Neural cell (in vitro differentiated cells): ENCODE measurements around the gene WNT7B. TPM values are rescaled to one million over a fixed set of nuclear protein-coding genes. Genes with fewer than 3 reads are reported as not detected.

Experiments used
- H2AFZ ChIP-seq: fragments of 200-600, 300-800 bp; sonication (generic), shearing (Covaris generic); 2 replicates; pipeline ENCODE4 v1.6.0; 2014; ENCODE audit warnings: low read depth, mild to moderate bottlenecking, antibody characterized with exemption, low read length, moderate library complexity
- H3F3A ChIP-seq: fragments of 200-600 bp; shearing (Covaris generic); 2 replicates; pipeline ENCODE4 v1.6.1; 2016; ENCODE audit warnings: mild to moderate bottlenecking, moderate library complexity, mixed read lengths, antibody characterized with exemption, low read length; ENCODE audit not compliant: insufficient read depth, poor library complexity, severe bottlenecking
- H3K27ac ChIP-seq: fragments of 200-600, 300-800 bp; sonication (generic), shearing (Covaris generic); 2 replicates; pipeline ENCODE4 v1.5.1; 2014; ENCODE audit warnings: mild to moderate bottlenecking, low read length, moderate library complexity
- H3K27me3 ChIP-seq: fragments of 300-800, 200-600 bp; sonication (generic), shearing (Covaris generic); 2 replicates; pipeline ENCODE4 v1.6.0; 2014; ENCODE audit warnings: mild to moderate bottlenecking, low read depth, low read length, moderate library complexity; ENCODE audit not compliant: insufficient read depth
- H3K36me3 ChIP-seq: fragments of 300-800, 200-600 bp; sonication (generic), shearing (Covaris generic); 2 replicates; pipeline ENCODE4 v1.5.1; 2014; ENCODE audit warnings: mild to moderate bottlenecking, antibody characterized with exemption, low read length, moderate library complexity; ENCODE audit not compliant: insufficient read depth
- H3K4me2 ChIP-seq: fragments of 300-800, 200-600 bp; sonication (generic), shearing (Covaris generic); 2 replicates; pipeline ENCODE4 v1.6.0; 2014; ENCODE audit warnings: mild to moderate bottlenecking, low read length
- H3K4me3 ChIP-seq: fragments of 300-800, 200-600 bp; sonication (generic), shearing (Covaris generic); 2 replicates; pipeline ENCODE4 v1.5.1; 2014; ENCODE audit warnings: mild to moderate bottlenecking, low read length, moderate library complexity
- H3K79me2 ChIP-seq: fragments of 200-600 bp; shearing (Covaris generic); replicated peaks from 2 replicates; pipeline ENCODE4 v1.6.0; 2014; ENCODE audit warnings: mild to moderate bottlenecking, low read length, moderate library complexity; ENCODE audit not compliant: insufficient read depth
- H3K9ac ChIP-seq: fragments of 300-800, 200-600 bp; sonication (generic), shearing (Covaris generic); 2 replicates; pipeline ENCODE4 v1.6.1; 2016; ENCODE audit warnings: mild to moderate bottlenecking, low read length, mixed read lengths
- H3K9me2 ChIP-seq: fragments of 200-600 bp; shearing (Covaris generic); 2 replicates; pipeline ENCODE4 v1.6.1; 2016; ENCODE audit warnings: mild to moderate bottlenecking, low read length, mixed read lengths; ENCODE audit not compliant: insufficient read depth
- H3K9me3 ChIP-seq: fragments of 200-600, 300-800 bp; sonication (generic), shearing (Covaris generic); 2 replicates; pipeline ENCODE4 v1.6.1; 2016; ENCODE audit warnings: mild to moderate bottlenecking, mixed run types, low read length, moderate library complexity, mixed read lengths
- H4K20me1 ChIP-seq: fragments of 200-600 bp; shearing (Covaris generic); 2 replicates; pipeline ENCODE4 v1.6.1; 2016; ENCODE audit warnings: mild to moderate bottlenecking, mixed run types; ENCODE audit not compliant: insufficient read depth
- EP300 ChIP-seq: fragments of 450-650 bp; conservative IDR thresholded peaks from 2 replicates; pipeline ENCODE4 v1.6.1; 2014; ENCODE audit warnings: antibody characterized with exemption, mild to moderate bottlenecking, moderate library complexity; ENCODE audit not compliant: poor library complexity, severe bottlenecking
- EZH2 ChIP-seq: fragments of 200-600, 300-800 bp; shearing (Covaris generic), sonication (generic); IDR thresholded peaks from 2 replicates; pipeline ENCODE4 v1.6.1; 2014; ENCODE audit warnings: antibody characterized with exemption, low read length, borderline replicate concordance, mild to moderate bottlenecking; ENCODE audit not compliant: insufficient read depth, poor library complexity, severe bottlenecking
- MXI1 ChIP-seq: fragments of 450-650 bp; conservative IDR thresholded peaks from 2 replicates; pipeline ENCODE4 v1.6.1; 2014; ENCODE audit warnings: antibody characterized with exemption, mild to moderate bottlenecking; ENCODE audit not compliant: poor library complexity, severe bottlenecking
- POLR2AphosphoS5 ChIP-seq: IDR thresholded peaks from 2 replicates; pipeline ENCODE4 v1.6.1; 2012
- RAD21 ChIP-seq: fragments of 450-650 bp; conservative IDR thresholded peaks from 2 replicates; pipeline ENCODE4 v1.6.1; 2014; ENCODE audit warnings: antibody characterized with exemption, mild to moderate bottlenecking, moderate library complexity
- SMC3 ChIP-seq: fragments of 450-650 bp; conservative IDR thresholded peaks from 2 replicates; pipeline ENCODE4 v1.6.1; 2014; ENCODE audit warnings: antibody characterized with exemption, mild to moderate bottlenecking, moderate library complexity; ENCODE audit not compliant: poor library complexity
- TAF1 ChIP-seq: IDR thresholded peaks from 2 replicates; pipeline ENCODE4 v1.6.1; 2012; ENCODE audit warnings: low read depth
- polyA plus RNA-seq: library from polyadenylated mRNA; depleted of rRNA; stranded (reverse); fragments of >200 nt; gene quantifications from 2 replicates; pipeline ENCODE4 v1.2.3, GENCODE V29; 2014
- TF ChIP-seq, protein P1 (sequence below): IDR thresholded peaks from 2 replicates; pipeline ENCODE4 v1.6.1; 2012; ENCODE audit warnings: borderline replicate concordance
- TF ChIP-seq, protein P2 (sequence below): fragments of 450-650 bp; IDR thresholded peaks from 2 replicates; pipeline ENCODE4 v1.5.1; 2014; ENCODE audit warnings: antibody characterized with exemption, mild to moderate bottlenecking, moderate library complexity; ENCODE audit not compliant: poor library complexity, severe bottlenecking

Gene WNT7B
- polyA plus RNA-seq, 1 donor from 2014 or later, result 0.16 TPM

DNA sequence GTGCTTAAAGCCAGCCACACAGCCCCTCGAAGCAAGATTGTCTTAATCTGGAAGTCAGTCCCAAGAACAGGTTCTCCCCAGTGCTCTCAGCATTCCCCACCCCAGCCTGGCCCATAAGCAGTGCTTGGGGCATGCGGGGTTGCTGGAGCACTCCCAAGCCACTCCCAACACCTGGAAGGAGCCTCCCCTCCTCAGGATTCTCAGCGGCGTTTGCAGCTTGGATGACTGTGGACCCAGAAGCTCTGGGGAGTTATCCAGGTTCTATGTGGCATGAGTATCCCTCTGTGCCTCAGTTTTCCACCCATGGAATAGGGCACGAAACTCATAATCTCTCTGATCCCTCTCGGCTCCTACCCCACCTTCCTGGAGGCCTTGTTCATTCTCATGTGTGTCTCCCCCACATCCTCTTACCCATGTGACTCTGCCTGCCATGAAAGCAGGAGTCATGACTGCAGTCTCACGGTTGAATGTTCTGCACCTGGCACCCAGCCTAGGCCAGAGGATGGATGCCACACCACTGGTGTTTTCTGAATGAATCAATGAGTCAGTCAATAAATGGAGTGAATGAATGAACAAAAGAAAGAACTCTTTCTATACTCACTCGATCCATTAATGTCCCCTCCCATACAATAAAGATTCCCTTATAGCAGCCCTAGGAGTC lies 33.4 kb upstream of the WNT7B start:
- no peaks in the 10 kb centered on the region for H3K79me2 ChIP-seq
- H3K27ac ChIP-seq, result no peak overlapping the region
- H3K9me3 ChIP-seq, result peaks cover 8% of the 10 kb centered on the region
- no peak overlapping the region for H2AFZ ChIP-seq
- no peaks in the 10 kb centered on the region for H3K9me2 ChIP-seq
- no peaks in the 10 kb centered on the region for H4K20me1 ChIP-seq
- H3F3A ChIP-seq, result no peaks in the 10 kb centered on the region
- no peak overlapping the region for H3K9ac ChIP-seq
- no peak overlapping the region for H3K4me3 ChIP-seq
- no peak overlapping the region for H3K4me2 ChIP-seq
- no peaks in the 10 kb centered on the region for H3K36me3 ChIP-seq
- peaks cover 25% of the 10 kb centered on the region for H3K27me3 ChIP-seq
- no peak for TF ChIP-seq SMC3
- TF ChIP-seq POLR2AphosphoS5, result no peak
- no peak for TF ChIP-seq MXI1
- no peak for TF ChIP-seq RAD21
- no peak for TF ChIP-seq EP300
- TF ChIP-seq EZH2, result no peak
- TF ChIP-seq, protein P1, sequence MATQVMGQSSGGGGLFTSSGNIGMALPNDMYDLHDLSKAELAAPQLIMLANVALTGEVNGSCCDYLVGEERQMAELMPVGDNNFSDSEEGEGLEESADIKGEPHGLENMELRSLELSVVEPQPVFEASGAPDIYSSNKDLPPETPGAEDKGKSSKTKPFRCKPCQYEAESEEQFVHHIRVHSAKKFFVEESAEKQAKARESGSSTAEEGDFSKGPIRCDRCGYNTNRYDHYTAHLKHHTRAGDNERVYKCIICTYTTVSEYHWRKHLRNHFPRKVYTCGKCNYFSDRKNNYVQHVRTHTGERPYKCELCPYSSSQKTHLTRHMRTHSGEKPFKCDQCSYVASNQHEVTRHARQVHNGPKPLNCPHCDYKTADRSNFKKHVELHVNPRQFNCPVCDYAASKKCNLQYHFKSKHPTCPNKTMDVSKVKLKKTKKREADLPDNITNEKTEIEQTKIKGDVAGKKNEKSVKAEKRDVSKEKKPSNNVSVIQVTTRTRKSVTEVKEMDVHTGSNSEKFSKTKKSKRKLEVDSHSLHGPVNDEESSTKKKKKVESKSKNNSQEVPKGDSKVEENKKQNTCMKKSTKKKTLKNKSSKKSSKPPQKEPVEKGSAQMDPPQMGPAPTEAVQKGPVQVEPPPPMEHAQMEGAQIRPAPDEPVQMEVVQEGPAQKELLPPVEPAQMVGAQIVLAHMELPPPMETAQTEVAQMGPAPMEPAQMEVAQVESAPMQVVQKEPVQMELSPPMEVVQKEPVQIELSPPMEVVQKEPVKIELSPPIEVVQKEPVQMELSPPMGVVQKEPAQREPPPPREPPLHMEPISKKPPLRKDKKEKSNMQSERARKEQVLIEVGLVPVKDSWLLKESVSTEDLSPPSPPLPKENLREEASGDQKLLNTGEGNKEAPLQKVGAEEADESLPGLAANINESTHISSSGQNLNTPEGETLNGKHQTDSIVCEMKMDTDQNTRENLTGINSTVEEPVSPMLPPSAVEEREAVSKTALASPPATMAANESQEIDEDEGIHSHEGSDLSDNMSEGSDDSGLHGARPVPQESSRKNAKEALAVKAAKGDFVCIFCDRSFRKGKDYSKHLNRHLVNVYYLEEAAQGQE, result no peak
- TF ChIP-seq, protein P2, sequence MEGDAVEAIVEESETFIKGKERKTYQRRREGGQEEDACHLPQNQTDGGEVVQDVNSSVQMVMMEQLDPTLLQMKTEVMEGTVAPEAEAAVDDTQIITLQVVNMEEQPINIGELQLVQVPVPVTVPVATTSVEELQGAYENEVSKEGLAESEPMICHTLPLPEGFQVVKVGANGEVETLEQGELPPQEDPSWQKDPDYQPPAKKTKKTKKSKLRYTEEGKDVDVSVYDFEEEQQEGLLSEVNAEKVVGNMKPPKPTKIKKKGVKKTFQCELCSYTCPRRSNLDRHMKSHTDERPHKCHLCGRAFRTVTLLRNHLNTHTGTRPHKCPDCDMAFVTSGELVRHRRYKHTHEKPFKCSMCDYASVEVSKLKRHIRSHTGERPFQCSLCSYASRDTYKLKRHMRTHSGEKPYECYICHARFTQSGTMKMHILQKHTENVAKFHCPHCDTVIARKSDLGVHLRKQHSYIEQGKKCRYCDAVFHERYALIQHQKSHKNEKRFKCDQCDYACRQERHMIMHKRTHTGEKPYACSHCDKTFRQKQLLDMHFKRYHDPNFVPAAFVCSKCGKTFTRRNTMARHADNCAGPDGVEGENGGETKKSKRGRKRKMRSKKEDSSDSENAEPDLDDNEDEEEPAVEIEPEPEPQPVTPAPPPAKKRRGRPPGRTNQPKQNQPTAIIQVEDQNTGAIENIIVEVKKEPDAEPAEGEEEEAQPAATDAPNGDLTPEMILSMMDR, result no peak
- no peak for TF ChIP-seq TAF1

DNA sequence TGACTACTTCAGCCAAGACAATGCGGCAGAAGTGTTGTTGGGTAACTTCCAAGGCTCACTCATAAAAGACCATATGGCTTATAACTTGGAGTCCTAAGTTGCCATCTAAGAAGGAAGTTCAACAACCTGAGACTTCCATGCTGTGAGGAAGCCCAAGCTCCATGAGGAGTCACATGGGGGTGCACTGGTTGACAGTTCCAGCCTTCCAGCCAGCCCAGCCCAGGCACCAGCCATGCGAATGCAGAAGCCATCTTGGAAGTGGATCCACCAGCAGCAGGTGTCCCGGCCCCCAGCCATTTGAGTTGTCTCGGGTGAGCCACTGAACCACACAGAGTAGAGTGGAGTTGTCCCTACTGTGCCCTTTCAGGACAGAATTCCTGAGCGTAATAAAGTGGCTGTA lies 32.8 kb upstream of the WNT7B start:
- no peak overlapping the region for H3K4me3 ChIP-seq
- no peak overlapping the region for H3K4me2 ChIP-seq
- H3K79me2 ChIP-seq, result no peaks in the 10 kb centered on the region
- H3K27me3 ChIP-seq, result peaks cover 19% of the 10 kb centered on the region
- peaks cover 8% of the 10 kb centered on the region for H3K9me3 ChIP-seq
- no peaks in the 10 kb centered on the region for H4K20me1 ChIP-seq
- H2AFZ ChIP-seq, result no peak overlapping the region
- no peaks in the 10 kb centered on the region for H3K9me2 ChIP-seq
- no peaks in the 10 kb centered on the region for H3K36me3 ChIP-seq
- H3F3A ChIP-seq, result no peaks in the 10 kb centered on the region
- no peak overlapping the region for H3K27ac ChIP-seq
- TF ChIP-seq, protein P2, result no peak
- TF ChIP-seq POLR2AphosphoS5, result no peak
- no peak for TF ChIP-seq EP300
- TF ChIP-seq MXI1, result no peak
- TF ChIP-seq RAD21, result no peak
- TF ChIP-seq EZH2, result no peak
- TF ChIP-seq SMC3, result no peak
- TF ChIP-seq TAF1, result no peak
- TF ChIP-seq, protein P1, result no peak
- no peak overlapping the region for H3K9ac ChIP-seq
